Smooth muscle cell of trachea (primary cell): ENCODE data around the gene FGA. TPM values are rescaled to one million over a fixed set of nuclear protein-coding genes. Genes with fewer than 3 reads are reported as not detected.

Experiments
- total RNA-seq: library from RNA; depleted of rRNA; stranded (reverse); fragments of >200 nt; gene quantifications from 2 replicates; pipeline ENCODE4 v1.2.1, GENCODE V29; 2014

Gene FGA
- total RNA-seq = not detected in 2 replicates

DNA sequence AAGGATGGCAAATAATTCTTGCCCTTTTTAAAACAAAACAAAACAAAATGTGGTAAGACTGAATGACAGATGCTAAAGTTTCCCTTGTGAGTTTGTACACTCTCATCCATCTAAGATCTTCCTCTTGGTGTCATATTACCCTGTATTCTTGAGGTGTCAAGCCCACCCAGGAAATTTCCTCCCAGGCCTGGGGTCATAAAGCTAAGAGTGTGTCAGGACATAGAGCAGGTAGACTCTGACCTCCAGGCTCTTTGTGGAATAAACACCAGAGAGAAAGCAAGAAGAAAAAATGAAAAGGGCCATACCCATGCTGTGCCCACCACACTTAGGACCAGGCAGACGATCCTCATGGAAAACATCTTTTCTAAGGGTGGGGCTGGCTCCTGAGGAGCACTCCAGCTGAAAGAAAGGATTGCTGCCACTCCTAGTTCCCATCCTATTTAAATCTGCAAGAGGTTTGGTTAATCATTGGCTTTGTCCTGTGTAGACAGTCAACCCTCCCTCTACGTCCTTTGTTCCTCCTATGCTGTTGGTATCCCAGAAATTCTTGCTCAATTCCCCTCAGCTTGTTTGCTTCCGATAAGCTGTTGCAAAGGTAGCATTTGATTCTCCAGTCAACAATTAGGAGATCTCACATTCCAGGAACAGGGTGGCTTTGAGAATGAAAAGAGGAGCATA lies at the start of gene FGA:
Gene FGA, minus strand, starts transcription at position 414 of the 678 bp plus-strand sequence. Its CDS starts 55 bp downstream, at position 359.

DNA sequence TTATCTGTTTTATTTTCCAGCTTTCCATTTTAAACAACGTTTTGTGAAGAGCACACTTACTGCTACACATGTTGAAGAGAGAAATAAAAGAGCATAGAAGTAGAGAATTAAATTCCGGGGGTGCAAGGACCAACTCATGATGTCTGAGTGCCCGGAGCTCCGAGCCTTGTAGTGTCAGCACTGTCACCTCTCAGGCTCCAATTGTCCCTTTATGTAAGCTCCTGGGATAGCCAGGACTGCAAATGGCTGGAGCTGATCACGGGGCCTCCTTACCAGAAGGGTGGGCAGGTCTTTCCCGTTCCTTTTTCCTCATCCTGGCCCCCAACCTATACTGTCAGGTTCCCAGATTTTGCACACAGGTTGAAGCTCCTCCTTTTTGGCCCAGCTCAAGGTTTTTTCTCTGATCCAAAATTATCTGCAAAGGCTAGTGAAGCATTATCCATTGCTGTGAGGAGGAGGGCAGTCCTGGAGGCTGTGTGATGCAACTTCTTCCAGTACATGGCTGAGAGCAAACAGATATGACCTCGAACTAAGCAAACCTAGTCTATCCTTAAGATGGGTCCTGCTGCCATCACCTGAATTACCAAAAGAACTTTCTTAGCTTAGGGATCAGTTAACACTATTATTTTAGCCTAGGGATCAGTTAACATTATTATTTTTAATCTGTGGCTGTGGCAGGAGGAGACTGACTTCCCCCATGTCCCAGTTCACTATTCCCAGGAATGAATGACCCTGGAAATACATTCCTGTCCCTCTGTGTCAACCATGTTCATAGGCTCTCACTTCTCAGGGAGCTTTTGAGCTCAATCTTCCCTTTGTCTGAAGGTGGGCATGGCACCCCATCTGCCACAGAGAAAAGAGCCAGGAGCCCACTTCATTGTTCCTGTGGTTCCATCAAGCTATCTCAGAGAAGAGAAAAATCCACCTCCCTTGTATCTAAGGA lies 22.2 kb upstream of the FGA start, which contains the start of gene FGG:
Gene FGG, minus strand, starts transcription at position 185 of the 943 bp plus-strand sequence. Its CDS starts 47 bp downstream, at position 138.

DNA sequence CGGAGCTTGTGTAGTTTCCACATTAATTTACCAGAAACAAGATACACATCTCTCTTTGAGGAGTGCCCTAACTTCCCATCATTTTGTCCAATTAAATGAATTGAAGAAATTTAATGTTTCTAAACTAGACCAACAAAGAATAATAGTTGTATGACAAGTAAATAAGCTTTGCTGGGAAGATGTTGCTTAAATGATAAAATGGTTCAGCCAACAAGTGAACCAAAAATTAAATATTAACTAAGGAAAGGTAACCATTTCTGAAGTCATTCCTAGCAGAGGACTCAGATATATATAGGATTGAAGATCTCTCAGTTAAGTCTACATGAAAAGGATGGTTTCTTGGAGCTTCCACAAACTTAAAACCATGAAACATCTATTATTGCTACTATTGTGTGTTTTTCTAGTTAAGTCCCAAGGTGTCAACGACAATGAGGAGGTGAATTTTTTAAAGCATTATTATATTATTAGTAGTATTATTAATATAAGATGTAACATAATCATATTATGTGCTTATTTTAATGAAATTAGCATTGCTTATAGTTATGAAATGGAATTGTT lies 27.8 kb downstream of the FGA start, which contains the start of gene FGB:
Gene FGB, plus strand, starts transcription at position 315 of the 558 bp plus-strand sequence. Its CDS starts 8 bp downstream, at position 323.

DNA sequence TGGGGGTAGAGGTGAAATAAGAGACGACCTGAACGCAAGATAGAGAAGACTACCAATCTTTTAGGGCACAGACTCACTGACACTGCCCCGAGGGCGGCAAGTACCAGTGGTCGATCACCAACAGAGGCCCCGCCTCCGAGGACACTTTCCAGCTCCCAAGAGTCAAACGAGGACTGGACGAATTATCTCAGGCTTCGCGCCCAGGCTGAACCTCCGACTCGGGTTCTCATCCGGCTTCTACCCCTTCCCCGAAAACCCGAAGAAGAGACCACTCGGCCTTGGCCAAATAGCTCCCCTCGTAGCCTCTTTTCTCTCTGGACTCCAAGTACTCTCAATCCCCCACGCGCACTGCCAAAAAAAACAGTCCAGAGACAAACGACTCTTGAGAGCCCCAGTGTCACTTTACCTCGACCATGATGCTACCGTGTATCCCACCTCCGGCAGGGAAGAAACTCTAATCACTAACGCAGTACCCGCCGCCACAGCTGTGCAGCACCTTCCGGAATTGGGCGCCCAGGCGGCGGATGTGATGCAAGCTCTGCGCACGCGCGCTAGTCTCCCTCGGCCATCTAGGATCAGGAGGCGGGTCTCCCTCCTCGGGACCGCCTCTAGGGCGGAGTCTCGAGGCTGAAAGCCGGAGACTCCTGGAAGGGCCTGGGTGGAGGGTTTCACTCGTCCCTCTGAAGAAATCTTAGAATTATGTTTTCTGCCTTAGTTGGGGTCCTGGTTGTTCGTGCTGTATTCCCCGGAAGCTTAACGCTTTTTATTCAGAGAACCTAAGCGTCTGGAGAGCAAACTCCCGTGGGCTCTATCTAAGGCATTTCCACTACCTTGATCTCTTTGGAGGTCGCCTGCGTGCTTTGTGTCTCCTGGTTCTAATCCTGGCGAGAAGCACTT lies 40.4 kb downstream of the FGA start, which contains the start of gene PLRG1:
Gene PLRG1, minus strand, starts transcription at position 507 of the 897 bp plus-strand sequence. Its CDS starts 92 bp downstream, at position 415.

Other genes starting within 250 kb of the FGA start
- 0.15 TPM in 1 of 2 replicates, not detected in the other for gene DCHS2, start 98.9 kb downstream of the FGA start, total RNA-seq
- gene PLRG1, start 40.3 kb downstream of the FGA start, total RNA-seq = 87.8 and 119 TPM in 2 replicates
- not detected in 2 replicates for gene FGB, start 27.7 kb downstream of the FGA start, total RNA-seq
- not detected in 2 replicates for gene FGG, start 21.9 kb upstream of the FGA start, total RNA-seq
- under 0.01 and 0.15 TPM in 2 replicates for gene LRAT, start 153.3 kb upstream of the FGA start, total RNA-seq
- 0.15 and 0.17 TPM in 2 replicates for gene RBM46, start 190.5 kb upstream of the FGA start, total RNA-seq